Neural cell (in vitro differentiated cells): Measurements from ENCODE around the gene TMUB1.

Source experiments
- EZH2 ChIP-seq: fragments of 200-600, 300-800 bp; shearing (Covaris generic), sonication (generic); IDR thresholded peaks from 2 replicates; pipeline ENCODE4 v1.6.1; 2014; ENCODE audit warnings: antibody characterized with exemption, low read length, borderline replicate concordance, mild to moderate bottlenecking; ENCODE audit not compliant: insufficient read depth, poor library complexity, severe bottlenecking
- TF ChIP-seq, protein P1 (sequence below): fragments of 450-650 bp; IDR thresholded peaks from 2 replicates; pipeline ENCODE4 v1.5.1; 2014; ENCODE audit warnings: antibody characterized with exemption, mild to moderate bottlenecking, moderate library complexity; ENCODE audit not compliant: poor library complexity, severe bottlenecking

GRCh38 chr7:151060113-151060415 lies 23.2 kb downstream of the TMUB1 start:
- TF ChIP-seq, protein P1, sequence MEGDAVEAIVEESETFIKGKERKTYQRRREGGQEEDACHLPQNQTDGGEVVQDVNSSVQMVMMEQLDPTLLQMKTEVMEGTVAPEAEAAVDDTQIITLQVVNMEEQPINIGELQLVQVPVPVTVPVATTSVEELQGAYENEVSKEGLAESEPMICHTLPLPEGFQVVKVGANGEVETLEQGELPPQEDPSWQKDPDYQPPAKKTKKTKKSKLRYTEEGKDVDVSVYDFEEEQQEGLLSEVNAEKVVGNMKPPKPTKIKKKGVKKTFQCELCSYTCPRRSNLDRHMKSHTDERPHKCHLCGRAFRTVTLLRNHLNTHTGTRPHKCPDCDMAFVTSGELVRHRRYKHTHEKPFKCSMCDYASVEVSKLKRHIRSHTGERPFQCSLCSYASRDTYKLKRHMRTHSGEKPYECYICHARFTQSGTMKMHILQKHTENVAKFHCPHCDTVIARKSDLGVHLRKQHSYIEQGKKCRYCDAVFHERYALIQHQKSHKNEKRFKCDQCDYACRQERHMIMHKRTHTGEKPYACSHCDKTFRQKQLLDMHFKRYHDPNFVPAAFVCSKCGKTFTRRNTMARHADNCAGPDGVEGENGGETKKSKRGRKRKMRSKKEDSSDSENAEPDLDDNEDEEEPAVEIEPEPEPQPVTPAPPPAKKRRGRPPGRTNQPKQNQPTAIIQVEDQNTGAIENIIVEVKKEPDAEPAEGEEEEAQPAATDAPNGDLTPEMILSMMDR: no peak
- no peak for TF ChIP-seq EZH2
